ENCODE data around the gene ASB1. TPM values are rescaled to one million over a fixed set of nuclear protein-coding genes. Genes with fewer than 3 reads are reported as not detected.

Gene ASB1
- total and polyA plus RNA-seq, 2 of the 13 experiments (the other 11 are each of a cell fraction or from before 2014, with no cell fraction given) = 48.6 to 49.2 TPM

- Histone ChIP-seq H3K27ac (ENCODE audit: extremely low read length, insufficient read depth, low read length) (no peak overlapping the region), H3K4me1 (ENCODE audit: insufficient read depth, low read length) (peaks cover 6% of the 10 kb centered on the region), H2AFZ (ENCODE audit: low read length) (no peak overlapping the region), H4K20me1 (ENCODE audit: insufficient read depth, low read length) (no peaks in the 10 kb centered on the region), H3K27me3 (ENCODE audit: control insufficient read depth in 1 of 2, insufficient read depth in 2 of 2, low read length in 2 of 2) (no peaks in the 10 kb centered on the region), H3K4me3 (replicated peaks in 1 of 3; ENCODE audit: insufficient read depth in 1 of 3, low read depth in 2 of 3, low read length in 3 of 3) (no peak overlapping the region), H3K36me3 (replicated peaks in 1 of 2; ENCODE audit: control insufficient read depth in 1 of 2, insufficient read depth in 2 of 2, low read length in 2 of 2) (no peaks in the 10 kb centered on the region), H3K9me3 (ENCODE audit: low read length) (no peaks in the 10 kb centered on the region), H3K9ac (ENCODE audit: insufficient read depth, low read depth, low read length) (no peak overlapping the region), H3K4me2 (ENCODE audit: low read depth, low read length) (no peak overlapping the region), H3K79me2 (ENCODE audit: insufficient read depth, low read length) (no peaks in the 10 kb centered on the region)
- in situ Hi-C loops (cut with HindIII; ENCODE audit: extremely low pct_ligation_motif_present, low pct_unique_long_range_greater_than_20kb) = no loop called here
- ChIA-PET CTCF (ENCODE audit: low intra/inter-chr PET ratio, low total read pairs) (no interaction called here), POLR2A (no interaction called here)
- DNase-seq (ENCODE audit: low spot score) (no peak), FAIRE-seq (no peak), ATAC-seq (no peak)
- intact Hi-C loops (cut with micrococcal nuclease; ENCODE audit: unreplicated experiment) = no loop called here
- BruUV-seq (replicated peaks) = no TSS peak
- WGBS (ENCODE audit: low lambda C conversion rate) = 94% methylated on average over 2 of the region's 2 CpGs
- TF ChIP-seq ZNF207 (IDR thresholded peaks at IDR 0.05; ENCODE audit: borderline replicate concordance) = no peak
- TF ChIP-seq ZUFSP (CRISPR knock-in tag; IDR thresholded peaks at IDR 0.05; ENCODE audit: borderline replicate concordance) = no peak
- TF ChIP-seq TGIF2 (CRISPR knock-in tag; IDR thresholded peaks at IDR 0.05) = no peak
- TF ChIP-seq SYNCRIP (IDR thresholded peaks at IDR 0.05; ENCODE audit: insufficient read depth, low read depth, low read length) = no peak
- TF ChIP-seq HNRNPH1 (optimal IDR thresholded peaks at IDR 0.05; ENCODE audit: low read depth, low read length) = no peak
- no peak for TF ChIP-seq HIC2 (CRISPR knock-in tag; IDR thresholded peaks at IDR 0.05; ENCODE audit: low read depth)
- no peak for TF ChIP-seq ZC3H13 (CRISPR knock-in tag; IDR thresholded peaks at IDR 0.05)
- TF ChIP-seq SUZ12 (IDR thresholded peaks at IDR 0.05; ENCODE audit: low read depth, low read length) = no peak
- no peak for TF ChIP-seq HNF4G (IDR thresholded peaks at IDR 0.05; ENCODE audit: borderline replicate concordance, low read depth, low read length)
- TF ChIP-seq HNF4G (CRISPR knock-in tag; IDR thresholded peaks at IDR 0.05; ENCODE audit: borderline replicate concordance, low read depth) = no peak
- no peak for TF ChIP-seq THYN1 (CRISPR knock-in tag; IDR thresholded peaks at IDR 0.05; ENCODE audit: borderline replicate concordance, low read depth)
- TF ChIP-seq TEAD3 (CRISPR knock-in tag; optimal IDR thresholded peaks at IDR 0.05; ENCODE audit: borderline replicate concordance) = no peak
- TF ChIP-seq ATRX (CRISPR knock-in tag; IDR thresholded peaks at IDR 0.05; ENCODE audit: borderline replicate concordance) = no peak
- TF ChIP-seq PAXIP1 (CRISPR knock-in tag; conservative IDR thresholded peaks at IDR 0.05) = no peak
- no peak for TF ChIP-seq ARHGAP35 (CRISPR knock-in tag; IDR thresholded peaks at IDR 0.05; ENCODE audit: borderline replicate concordance)
- no peak for TF ChIP-seq FOXJ3 (CRISPR knock-in tag; IDR thresholded peaks at IDR 0.05; ENCODE audit: borderline replicate concordance)
Observed at GRCh38 chr2:238418999-238419546, 7.7 kb upstream of the ASB1 start.

Measured in HepG2 (cell line).